Medulla oblongata (tissue), 1 donor: Measurements from ENCODE around the gene SMPD3.
A peak's percentile ranks its signal among the peaks of the same experiment; 100 is the strongest.

Source experiments
- DNase-seq: peaks from one replicate; pipeline ENCODE4 v3.0.0-alpha.2; 2015; ENCODE audit errors: extremely low spot score

SMPD3 gene

GRCh38 chr16:68404736-68405345 lies 43.5 kb downstream of the SMPD3 start:
- DNase-seq: no peak

DNA sequence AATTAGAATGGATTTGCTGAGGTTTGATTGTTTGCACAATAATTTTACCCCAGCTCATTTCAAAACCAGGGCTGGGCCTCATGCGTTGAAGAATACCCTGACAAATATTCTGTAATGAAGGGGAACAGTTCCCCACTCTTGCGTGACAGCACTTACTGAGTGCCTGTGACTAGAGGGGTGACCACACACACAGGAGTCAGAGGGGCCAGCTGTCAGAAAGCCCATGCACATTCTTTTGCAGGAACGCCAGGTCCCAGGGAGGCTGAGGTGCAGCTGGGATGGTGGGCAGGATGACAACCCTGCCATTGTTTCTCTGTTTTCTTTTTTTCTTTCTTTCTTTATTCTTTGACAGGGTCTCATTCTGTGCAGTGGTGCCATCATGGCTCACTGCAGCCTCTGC lies 44.6 kb downstream of the SMPD3 start:
- DNase-seq: no peak

DNA sequence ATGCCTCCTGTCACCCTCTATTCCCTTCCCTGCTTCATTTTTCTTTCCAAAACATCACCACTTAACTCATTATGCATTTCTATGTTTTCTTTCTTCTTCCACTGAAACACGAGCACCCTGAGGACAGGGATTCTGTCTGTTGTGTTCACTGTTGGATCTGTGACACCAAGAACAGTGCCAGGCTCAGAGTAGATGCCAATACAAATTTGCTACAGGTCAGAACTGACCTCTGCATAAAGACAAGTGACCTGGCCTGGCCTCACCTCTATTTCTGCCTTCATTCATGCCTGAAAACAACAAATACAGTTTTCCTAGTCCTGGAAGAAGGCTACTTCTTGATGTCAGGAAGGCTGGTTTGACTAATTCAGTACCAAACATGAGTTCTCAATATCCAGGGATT lies 45.1 kb downstream of the SMPD3 start:
- no peak for DNase-seq

- no peak for DNase-seq
These were observed 45.6 kb downstream of the SMPD3 start for GRCh38 chr16:68402748-68403040.

DNA sequence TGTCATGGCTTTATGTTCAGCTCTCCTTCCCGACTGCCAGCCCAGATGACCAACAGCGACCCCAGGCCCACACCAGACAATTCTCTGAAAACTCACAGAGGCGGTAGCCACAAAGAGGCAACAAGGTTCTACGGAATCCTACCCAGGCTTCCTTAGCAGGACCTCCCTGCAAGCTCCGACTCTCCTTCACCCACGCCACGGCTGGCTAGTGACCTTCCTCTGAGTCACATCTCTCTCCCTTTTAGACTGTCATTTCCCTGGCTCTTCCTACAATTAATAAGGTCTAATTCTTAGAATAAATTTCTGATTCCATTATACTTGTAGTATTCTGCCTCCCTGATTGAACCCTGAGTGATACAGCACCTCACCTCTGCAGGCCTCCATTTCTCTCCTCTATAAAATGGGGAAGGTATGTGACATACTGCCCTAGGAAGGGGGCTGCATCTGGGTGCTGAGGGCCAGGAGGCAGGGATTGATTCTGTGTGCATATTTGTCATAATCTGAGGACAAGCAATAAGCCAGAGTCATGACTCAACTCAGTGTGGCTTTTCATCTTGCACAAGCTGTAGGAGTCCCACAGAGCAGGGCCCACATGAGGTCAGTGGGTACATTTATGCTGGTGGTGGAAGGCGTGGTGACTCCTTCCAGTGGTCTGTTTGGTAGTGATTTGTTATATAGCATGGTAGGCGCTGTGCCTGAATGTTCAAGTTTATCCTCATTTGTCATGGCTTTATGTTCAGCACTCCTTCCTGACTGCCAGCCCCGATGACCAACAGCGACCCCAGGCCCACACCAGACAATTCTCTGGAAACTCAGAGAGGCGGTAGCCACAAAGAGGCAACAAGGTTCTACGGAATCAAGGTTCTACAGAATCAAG lies 46.2 kb downstream of the SMPD3 start:
- DNase-seq: no peak

GRCh38 chr16:68400924-68401460 lies 47.3 kb downstream of the SMPD3 start:
- no peak for DNase-seq

DNA sequence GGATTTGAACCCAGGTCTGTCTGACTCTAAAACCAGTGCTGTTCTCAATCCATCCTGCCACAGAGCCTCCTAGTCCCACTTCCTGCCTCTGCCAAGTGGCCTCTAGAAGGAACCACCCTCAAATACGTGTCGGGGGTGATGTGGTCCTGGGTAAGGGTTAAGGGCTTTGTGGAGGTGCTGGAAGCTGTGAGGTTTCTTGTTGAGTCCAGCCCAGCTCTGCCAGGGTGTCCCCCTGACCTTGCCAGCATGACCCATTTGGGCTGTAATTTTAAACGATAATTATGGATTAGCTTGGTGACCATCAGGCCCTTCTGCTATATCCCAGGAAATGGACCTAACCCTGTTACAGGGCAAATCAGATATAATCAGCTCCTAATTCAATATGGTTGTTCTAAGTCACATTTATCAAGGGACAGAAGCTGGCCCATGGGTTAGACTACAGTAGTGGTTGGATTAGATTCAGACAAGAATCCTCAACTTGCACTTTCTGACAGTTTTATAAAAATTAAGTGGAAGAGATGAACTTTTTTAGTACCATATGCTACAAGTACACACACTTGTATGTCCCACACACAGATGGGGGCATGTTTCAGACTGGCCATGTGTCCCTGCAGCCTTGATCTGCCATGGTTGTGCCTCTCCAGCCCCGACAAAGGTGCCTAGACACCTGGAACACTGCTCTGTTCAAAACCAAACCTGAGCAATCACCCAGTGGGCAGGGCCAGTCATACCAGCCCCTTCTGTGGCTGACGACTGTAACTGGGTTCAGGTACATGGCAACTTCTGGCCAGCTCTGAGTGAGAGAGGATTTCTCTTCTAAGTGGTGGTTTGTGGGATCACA lies 48.0 kb downstream of the SMPD3 start:
- no peak for DNase-seq

GRCh38 chr16:68399456-68399855 lies 48.9 kb downstream of the SMPD3 start:
- DNase-seq: no peak

DNA sequence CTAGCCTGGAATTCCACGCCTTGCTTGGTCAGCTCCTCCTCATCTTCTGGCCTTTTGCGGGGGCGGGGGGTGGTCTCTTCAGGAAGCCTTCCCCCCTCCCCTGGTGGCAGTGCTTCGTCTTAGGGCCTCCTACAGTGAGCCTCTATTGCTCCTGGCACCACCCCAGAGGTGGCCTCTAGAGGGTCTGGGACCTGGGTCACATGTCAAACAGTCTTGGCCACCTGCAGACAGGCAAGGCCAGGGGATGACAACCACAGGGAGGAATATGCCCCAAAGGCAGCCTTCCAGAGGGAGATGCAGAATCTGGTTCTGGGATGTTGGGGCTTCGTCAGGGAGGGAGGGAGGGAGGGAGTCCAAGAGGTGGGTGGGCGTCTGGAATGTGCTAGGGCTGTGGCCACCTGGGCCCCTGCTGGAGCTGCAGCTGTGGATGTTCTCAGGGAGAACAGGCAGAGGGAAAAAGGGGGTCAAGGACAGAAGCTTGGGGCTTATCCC lies 50.6 kb downstream of the SMPD3 start:
- no peak for DNase-seq

- peak; percentile 49 for DNase-seq
These were observed 51.8 kb downstream of the SMPD3 start for GRCh38 chr16:68396481-68396880.

DNA sequence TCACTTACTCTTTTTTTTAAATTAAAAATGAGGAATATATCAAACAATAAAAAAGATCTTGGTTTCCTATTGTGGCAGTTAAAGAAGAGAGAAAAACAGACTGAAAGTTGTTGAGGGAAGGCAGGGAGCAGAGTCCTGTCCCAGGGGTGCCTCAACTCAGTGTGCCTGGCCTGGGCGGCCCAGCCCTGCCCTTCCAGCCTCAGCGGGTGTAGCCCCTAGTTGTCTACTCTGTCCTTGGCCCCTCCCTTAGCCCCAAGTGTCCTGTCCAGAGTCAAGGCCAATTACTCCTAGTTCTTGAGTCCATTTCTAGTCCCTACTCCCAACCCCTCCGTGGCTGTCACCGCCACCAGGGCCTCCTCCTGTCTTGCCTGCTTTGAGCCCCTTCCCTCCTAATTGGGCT lies 52.5 kb downstream of the SMPD3 start:
- no peak for DNase-seq

DNA sequence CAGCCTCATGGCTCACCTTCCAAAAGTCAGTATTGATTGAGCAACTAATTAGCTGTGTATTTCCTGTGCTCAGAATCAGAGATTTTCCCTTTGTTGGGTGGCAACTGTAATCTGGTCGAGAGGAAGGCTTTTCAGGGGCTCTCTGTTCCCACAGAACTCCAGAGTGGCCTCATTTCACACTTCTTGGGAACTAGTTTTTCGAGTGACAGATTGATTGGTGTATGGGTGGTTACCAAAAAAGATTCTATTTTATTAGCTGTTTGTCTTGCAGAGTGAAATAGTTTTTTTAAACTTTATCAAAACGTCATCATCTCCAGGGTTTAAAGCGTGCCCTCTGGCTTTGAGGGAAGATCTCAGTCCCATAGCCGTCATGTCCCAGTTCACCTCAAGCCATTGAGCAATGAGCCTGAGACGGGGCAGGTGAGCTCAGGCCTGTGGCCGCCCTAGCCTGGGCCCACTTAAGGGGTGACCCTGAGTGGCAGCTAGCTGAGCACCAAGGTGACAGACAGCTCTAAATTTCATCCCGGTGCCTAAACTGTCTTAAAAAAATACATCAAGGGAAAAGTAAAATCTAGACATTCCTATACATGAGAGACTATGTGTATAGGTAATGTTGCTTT lies 53.0 kb downstream of the SMPD3 start:
- no peak for DNase-seq

- no peak for DNase-seq
These were observed 55.0 kb downstream of the SMPD3 start for GRCh38 chr16:68393333-68393732.

- DNase-seq: no peak
These were observed 58.4 kb downstream of the SMPD3 start for GRCh38 chr16:68389750-68390371.

DNA sequence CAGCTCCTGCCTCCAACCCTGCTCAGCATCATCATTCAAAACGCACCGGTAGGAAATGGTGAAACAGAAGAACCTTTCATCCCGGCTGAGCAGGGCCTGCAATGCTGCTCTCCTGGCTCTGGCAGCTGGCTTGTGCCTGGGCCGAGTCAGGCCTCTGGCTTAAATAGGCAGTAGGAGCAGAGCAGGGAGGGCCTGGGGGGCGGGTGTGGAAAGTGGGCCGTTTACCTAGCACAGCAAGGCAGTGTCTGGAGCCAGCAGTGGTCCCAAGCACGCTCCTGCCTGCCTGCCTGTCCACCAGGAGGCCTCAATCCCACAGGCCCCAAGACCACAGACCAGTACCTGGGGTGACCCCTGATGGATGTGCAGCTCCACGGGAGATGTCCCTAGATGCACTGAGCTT lies 59.3 kb downstream of the SMPD3 start:
- peak; percentile 45 for DNase-seq

DNA sequence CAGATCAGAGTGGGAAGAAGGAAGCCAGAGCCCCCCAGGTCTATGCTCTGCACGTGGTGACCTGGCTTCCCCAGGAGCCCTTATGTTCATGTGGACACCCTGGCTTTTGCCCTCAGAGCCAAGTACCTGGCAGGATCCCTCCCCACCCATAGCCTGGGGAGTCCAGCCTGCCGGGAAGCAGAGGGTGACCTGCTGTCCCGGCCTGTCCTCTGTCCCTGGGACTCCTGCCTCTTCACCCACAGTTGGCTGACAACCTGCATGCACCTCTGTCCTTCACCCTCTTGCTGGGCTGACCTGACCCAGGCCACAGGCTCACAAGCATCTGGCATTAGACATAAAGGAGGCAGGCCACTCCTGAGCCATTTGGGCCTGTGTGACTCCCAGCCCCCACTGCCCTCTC lies 60.2 kb downstream of the SMPD3 start:
- no peak for DNase-seq

GRCh38 chr16:68387301-68387700 lies 61.0 kb downstream of the SMPD3 start:
- DNase-seq: no peak

DNA sequence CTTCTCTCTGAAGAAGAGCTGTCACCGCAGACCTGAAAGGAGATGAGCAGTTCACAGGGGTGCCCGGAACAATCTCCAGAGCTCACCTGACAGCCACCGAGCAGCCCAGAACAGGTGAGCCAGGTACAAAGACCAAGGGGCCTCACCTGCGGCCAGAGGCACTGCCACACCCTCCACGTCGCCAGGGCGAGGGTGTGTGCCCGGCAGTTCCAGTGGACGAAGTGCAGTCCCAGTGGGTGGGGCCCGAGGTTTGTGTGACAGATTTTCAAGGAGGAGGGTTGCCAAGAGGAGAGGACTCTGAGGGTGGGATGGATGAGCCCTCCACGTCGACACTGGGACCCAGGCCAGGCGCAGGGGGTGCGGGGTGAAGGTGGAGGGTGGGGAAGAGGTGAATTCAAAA lies 61.7 kb downstream of the SMPD3 start:
- no peak for DNase-seq

DNA sequence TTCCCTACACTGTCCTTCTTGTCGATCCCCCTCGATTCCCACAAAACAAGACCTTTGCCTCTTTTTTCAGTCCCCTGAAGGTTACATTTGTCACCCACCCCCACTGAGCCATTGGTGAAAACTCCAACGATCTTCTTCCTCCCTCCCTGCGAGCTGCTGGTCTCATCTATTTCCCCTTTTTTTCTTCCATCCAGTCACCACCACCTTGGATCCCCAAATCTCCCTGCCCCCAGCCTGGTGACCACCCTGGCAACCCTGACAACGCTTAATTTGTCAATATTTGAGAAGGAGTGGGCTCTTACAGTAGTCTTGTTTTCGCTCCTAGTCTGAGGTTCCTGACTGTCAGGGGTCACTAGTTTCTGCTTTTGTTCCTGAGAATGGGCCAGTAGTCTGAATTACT lies 62.9 kb downstream of the SMPD3 start:
- no peak for DNase-seq

DNA sequence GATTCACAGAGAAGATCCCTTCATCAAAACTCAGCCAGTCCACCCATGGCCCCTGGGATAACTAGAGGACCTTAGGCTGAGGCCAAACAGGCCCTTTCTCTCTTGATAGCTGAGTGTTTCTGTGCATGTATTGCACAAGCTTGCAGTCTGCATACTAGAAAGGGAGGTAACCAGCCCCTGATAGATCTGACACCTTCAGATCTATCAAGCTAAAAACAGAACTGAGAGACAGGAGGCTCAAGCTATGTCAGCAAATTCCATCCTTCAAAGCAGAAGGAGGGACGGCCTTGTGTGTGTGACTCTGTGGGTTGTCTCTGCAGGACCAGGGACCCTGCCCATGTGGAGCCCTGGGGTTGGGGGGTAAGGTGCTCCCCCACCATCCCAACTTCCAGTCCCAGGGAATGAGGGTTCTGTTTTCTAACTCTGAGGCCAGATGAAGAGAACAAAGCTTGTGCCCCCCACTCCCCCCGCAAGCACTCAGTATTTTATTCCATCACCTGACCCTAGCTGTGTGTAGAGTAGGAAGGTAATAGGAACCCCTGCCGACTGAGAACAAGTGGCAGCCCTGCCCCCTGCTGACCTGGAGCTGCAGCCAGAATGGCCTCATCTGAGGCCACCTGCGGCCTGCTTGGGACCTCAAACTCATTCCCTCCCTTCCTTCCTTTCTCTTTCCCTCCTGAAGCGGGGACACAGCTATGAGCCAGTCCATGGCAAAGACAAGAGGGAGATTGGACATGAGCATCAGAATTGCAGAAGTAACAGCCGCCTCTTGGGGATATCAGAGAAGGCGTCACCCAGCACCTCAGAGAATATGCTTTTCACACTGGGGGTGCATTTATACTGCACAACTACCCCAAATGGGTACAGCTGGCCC lies 63.8 kb downstream of the SMPD3 start:
- DNase-seq: no peak
